HS-5 (cell line): Measurements from ENCODE around the gene PPP1CA.

Experiments
- DNase-seq: peaks from one replicate; pipeline ENCODE4 v3.0.0-alpha.2; 2012; ENCODE audit warnings: low read depth

Gene PPP1CA

DNA sequence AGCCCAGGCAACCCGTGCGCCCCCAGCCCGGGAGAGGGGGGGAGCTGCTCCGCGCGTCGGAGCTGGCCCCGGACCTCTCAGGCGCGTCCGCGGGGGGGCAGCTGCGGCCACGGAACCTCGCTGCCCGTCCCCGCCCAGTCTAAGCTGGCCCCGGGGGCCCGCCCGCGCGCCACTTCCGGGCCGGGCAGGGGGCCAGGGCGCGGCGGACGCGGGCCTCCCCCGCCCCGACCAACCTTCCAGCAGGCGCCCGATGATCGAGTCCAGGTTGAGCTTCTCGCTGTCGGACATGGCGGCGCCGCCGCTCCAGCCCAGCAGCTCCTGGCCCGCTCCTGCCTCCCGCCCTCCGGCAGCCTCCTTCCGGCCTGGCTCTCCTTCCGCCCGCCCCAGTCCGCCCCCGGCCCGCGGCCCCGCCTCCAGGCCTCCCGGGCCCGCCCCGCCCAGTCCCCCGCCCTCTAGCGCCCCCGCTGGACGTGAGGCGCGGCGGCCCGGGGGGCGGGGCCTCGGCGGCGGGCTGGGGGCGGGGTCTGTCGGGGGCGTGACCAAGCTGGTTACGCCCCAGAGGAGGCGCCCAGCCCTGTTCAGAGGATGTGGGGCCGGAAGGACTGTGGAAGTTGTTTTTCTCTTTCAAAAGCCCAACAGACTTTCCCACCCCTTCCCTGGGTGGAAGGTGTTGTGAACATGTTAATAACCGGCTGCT lies at the start of gene PPP1CA:
PPP1CA (minus strand) TSS at position 364 of the 697 bp plus-strand sequence; CDS start at position 288, 76 bp downstream.
- peak; percentile 47 for DNase-seq

DNA sequence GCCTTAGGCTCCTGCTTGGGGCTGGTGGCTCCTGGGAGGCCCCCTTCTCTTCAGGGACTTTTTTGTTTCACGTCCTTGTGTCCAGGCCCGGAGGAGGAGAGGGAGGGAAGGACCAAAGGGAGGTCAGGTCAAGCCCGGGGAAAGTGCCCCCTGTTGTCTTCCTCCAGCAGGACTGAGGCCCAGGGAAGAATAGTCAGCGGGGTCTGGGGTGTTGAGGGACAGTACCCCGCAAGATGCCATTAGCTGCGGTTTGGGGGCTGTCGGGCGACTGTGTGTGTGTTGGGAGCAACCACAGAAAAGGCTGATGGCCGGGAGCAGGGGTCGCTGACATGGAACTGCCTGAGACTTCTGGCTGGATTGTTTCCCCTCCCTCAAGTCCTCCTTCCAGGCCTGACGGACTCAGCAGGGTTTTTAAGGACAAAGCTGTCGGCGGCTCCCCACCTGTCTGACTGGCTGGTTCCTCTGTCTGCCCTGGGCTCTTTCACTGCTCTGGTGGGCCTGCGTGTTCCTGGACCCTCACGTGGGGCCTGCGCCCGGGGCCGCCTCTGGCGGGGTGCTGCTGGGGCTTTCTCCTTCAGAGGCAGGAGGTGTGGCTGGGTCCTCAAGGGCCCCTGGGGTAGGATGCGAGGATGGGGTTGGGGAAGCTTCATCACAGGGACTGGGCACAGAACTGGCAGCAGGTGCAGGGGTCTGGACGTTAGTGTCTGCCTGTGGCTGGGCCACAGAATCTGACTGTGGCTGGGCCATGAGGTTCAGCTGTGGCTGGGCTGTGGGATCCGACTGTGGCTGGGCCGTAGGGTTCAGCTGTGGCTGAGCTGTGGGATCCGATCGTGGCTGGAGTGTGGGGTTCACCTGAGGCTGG lies 49.4 kb upstream of the PPP1CA start:
- DNase-seq, result no peak

DNA sequence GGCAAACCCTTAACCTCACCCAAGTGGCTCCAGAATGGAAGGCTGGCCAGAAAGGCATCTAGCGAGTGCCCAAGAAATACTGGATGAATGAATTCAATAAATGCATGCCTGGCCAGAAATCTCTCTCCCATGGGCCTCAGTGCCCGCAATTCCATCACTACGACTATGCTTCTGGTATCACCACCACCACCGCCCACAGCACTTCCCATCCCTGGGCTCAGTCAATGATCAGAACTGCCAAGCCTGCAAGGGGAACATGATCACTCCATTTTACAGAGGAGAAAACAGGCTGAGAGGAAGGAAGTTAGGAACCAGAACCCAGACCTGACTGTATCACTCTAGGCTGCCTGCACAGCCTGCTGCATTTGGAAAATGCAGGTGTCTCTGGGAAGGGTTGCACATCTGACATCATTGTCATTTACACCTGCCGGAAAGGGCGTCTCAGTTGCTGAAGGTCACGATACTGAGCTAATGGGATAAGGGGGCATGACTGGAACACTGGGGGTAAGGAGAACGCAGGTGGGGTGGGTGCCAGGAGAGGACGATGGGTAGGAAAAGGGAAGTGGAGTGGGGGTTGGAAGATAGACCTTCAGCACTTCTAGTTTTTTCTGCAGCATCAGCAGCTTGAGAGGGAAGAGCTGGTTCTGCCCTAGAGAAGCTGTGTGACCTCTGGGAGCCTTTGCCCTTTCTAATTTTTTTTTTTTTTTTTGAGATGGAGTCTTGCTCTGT lies 47.6 kb upstream of the PPP1CA start:
- no peak for DNase-seq

DNA sequence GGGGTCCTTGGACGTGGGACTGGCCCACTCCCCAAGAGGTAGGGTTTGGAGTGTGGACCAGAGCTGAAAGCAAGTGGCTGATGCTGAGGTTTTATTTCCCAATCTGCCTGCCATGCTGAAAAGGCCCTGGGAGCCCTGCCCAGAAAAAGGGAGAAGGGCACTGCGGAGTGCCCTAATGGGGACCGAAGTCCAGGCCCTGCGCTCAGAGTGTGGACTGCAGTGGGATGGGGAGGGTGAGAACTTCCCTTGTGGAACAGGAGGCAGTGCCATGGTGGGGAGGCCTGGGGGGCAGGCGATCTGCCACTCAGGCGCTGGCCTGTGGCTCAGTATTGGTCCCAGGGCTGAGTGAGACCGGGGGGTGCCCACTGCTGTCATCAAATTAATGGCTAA lies 46.6 kb upstream of the PPP1CA start:
- no peak for DNase-seq

DNA sequence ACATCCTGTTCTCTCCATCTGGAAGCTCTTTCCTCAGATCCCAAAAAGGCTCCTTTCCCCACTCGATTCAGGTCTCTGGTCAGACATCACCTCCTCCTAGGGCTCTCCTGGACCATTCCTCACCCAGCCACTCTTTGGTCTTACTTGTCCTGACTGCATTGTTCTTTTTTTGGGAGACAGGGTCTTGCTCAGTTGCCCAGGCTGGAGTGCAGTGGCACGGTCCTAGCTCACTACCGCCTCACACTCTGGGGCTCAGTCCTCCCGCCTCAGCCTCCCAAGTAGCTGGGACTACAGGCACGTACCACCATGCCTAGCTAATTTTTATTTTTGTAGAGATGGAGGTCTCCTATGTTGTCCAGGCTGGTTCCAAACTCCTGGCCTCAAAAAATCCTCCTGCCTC lies 43.9 kb upstream of the PPP1CA start:
- no peak for DNase-seq

DNA sequence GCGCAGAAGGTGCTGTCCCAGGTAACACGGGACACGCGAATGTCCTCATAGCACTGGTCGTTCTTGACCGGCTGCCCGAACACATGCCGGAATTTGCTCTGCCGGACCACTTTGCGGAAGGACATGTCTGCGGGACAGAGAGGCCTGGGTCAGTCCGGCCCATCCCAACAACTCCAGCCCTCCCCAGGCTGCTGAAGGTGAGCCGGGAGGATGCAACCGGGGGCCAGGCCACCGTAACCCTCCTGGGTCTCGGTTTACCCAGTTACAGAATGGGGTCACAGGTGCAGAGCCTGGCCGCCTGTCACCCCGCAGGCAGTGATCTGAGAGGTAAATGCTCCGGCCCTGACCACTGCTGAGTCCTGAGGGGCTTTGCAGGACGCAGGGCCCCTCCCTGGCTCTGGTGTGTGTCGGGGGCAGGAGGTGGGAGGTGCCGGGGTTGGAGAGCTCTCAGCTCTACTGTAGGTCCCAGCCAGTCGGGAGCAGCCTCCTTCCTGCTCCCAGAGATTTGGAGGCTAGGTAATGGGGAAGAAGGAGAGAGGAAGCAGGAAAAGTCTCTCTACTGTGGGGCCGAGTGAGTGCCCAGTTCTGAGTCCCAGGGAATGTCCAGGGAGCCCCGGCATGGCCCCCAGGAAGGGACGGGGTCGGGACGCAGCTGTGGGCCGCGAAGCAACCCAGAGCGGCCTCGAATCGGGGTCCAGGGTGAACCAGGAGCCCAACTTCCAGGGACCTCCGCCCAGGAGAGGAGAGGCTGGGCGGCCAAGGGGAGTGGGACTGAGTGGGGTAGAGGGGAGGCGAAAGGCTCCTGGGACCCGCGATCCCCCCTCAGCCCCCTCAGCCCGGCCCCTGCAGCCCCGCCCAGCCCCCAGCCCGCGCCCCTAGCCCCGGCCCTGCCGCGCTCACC lies 41.1 kb upstream of the PPP1CA start:
- DNase-seq, result no peak

DNA sequence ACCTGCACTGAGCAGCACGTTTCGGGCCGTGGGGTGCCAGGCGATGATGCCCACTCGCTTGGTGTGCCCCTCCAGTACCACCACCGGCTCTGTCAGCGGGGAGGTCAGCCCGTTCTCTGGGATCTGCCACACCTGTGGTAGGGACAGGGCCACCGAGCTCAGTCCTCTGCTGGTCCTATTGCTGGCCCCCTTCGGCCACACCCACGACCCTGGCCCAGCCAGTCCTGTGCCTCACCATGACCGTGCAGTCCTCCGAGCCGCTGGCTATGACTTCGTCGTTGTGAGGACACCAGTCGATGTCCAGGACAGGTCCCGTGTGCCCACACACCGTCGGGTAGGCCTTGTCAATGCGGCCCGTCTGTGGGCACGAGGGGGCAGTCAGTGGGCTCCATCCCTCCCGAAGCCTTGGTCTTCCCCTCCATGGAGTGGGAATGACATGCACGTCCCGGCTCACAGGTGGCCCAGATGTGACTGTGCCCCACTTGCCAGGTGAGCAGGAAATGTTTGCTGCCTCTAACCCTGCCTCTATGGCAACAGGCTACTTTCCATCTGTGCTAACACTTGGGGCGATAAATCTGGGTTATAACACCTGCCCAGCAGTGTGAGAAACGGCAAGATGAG lies 40.2 kb upstream of the PPP1CA start:
- no peak for DNase-seq

DNA sequence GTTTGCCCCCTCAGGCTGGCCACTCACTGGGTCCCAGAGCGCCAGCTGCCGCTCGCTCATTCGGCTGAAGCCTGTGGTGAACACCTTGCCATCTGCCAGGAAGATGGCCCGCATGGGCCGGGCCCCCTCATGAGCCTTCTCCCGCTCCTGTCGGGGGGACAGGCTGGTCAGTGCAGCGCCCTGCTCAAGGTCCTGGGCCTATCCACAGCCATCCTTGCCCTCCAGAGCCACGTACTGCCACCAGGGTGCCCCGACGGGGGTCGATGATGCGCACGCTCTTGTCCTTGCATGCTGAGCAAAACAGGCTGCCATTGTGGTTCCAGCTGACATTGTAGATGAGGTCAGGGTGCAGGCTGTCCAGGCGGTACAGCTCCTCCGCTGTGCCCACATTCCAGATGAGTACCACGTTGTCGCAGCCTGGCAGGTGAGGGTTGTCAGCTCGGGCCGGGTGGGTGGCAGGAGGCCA lies 39.5 kb upstream of the PPP1CA start:
- DNase-seq, result no peak

DNA sequence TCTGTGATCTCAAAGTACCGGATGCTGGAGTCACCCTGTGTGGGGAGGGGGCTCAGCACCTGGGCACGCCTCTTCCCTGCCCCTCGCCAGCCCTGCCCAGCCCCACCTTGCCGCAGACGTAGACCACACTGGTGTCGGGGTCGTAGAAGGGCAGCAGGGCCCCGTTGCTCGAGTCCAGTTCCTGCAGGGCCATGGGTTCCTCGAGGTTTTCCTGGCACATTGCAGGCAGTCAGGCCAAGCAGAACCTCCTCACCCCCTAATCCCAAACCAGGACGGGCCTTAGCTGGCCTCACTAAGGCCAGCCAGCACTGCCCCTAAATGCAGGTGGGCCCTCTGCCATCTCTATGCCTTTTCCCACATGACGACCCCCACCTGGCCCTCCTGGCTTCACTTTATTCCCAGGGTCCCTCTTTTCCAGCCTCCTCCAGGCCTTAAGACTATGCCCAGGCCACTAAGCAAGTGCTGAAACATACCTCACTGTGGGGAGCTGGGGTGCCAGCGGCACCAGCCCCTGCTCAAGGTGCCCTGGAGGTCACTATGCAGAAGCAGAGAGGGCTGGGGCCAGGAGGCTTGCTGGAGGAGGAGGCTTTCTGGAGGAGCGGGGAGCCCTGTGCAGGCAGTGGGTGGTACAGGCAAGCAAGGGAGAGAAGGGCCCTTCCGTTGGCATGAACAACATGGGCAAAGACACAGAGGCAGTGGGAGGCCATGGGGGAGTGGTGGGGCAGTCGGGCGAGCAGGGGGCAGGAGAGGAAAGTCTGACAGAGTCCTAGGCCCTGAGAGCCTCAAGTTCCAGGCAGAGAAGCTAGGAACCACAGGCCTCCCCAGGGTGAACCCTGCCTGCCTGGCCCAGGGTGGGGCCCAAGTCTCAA lies 38.8 kb upstream of the PPP1CA start:
- no peak for DNase-seq

DNA sequence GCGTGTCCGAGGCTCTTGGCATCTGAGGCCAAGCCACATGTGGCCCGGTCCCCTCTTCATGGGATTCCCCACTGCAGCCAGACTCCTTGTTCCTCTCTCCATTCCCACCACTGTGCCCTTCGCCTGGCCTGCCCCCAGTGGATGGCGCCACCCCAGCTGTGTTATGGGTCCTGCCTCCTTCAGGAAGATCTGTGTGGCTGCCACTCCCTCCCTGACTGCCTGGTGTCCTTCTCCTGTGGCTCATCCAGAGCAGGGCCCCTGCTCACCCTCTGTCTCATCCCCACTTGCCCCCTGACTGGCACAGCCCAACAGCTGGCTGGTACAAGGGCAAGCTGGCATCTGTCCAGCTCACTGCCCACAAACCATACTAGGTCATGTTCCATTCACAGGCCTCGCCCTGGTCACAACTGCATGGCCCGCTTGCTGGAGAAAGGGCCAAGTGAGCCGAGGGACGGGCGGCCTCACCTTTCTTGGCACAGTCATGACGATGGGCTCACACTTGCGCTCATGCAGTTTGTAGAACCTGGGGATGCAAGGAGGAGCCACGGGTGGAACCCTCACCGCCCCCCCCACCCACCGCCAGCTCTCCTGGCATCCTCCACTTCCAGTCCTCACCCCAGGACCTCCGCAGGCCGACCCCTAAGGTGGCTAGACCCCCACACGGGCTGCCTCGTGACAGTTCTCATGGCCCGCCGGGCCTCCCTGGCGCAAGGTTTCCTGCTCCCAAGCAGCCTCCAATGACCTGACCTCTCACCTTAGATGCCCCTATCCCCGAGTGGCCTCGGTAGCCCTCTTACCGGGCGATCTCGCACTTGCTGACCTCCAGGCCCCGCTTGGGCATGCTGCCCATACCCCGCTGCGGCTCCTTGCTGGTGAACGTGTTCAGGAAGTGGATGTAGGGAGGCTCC lies 37.9 kb upstream of the PPP1CA start:
- no peak for DNase-seq

DNA sequence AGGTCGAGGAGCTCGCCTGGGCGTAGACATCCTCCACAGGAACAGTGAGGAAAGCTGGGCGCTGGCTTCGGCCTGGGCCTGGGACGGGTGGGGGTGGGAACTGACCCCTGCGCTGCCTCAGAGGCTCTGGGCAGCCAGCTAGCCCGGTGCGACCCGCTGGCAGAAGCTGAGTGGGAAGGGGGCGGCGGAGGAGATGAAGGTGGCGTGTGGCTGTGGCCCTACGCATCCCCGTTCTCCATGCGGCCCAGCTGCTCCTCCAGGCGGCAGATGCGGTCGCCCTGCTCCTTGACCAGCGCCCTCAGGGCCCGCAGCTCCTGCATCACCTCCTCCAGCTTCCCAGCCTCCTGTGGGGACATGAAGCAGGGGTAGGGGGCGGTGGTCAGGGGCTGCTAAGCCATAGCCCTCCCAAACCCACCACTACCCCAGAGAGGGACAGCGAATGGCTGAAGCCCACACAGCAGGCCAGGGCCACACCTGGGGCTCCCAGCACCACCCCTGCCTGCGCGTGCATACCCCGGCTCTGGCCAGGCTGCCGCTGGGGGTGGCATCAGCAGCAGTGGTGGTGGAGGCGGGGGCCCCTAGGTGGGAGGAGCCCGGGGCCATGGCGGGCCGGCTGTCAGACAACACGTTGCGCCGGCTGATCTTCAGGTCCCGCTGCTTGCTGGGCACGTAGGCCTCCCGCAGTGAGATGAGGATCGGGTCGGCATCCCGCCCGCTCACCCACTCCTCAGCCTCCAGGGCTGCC lies 36.7 kb upstream of the PPP1CA start:
- DNase-seq, result no peak

DNA sequence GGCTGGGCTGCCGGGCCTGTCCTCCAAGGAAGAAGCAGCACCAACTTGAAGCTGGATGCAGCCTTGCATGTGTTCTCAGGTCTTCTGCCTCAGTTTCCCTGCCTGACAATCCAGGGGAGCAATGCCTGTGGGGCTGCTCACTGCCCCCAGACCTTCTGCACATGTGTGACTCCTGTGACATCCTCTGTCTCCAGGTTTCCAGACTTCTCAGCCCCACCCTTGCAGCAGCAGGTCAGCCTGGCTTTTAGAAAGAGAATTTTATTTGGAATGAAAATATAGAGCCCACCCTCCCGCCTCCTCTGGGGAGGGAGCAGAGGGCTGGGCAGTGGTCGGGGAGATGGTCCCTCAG lies 36.1 kb upstream of the PPP1CA start:
- no peak for DNase-seq

DNA sequence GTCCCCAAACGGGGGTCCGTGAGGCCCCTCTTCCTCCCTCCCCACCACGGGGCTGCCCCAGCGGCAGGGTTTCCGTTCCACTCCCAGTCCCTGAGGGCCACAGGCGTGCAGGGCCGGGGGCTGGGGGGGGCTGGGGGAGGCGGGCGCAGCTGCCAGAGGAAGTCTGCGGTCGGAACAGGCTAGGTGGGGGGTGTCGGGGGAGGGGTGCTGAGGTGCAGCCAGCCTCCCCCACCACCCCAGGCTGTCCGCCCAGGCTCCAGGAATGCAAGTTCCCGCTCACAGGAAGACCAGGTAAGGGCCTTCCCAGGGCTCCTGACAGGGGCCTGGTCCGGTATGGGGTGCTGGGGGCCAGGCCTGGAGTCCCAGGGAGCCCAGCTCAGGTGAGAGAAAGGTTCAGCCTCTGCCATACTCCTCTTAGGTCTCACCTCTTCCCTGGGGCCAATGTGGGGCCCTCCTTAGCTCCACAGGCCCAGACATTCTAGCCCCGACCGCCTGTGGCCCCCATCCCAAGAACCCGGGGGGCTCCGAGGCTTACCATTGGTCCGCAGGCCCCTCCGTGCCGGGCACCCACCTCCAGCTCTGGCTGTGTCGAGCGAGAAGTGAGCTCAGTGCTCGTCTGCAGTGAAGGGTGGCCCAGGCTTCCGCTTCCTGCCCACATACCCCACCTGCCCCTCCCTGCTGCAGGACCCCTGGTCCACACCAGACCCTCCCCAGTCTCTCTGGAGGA lies 35.6 kb upstream of the PPP1CA start, which contains the start of gene PTPRCAP:
PTPRCAP (minus strand) TSS at position 601 of the 727 bp plus-strand sequence; CDS start at position 538, 63 bp downstream.
- no peak for DNase-seq

DNA sequence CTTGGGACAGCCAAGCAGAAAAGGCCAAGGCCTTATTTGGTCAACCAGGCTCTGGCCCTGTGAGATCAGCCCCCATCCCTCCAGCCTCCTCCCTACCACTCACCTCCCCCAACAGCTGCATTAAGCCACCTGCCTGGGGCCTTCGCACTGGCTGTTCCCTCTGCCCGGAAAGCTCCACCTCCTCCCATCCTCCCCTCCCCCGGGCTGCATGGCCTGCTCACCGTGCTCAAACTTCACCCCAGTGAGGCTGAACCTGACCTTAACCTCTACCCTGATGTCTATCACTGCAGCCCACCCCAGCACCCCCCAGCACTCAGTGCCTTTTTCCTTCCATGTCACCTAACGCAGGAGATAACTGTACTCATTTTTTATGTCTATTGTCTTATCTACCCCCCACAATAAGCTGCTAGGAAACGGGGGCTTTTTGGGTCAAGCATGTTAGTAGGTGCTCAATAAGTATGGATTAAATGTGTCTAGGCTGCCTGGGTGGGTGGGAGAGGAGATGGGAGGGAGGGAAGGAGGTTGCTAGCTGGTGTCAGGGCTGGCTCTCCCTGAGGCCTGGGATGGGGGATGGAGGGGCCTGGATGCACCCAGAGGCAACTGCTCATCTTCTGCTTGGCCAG lies 34.9 kb upstream of the PPP1CA start:
- no peak for DNase-seq

DNA sequence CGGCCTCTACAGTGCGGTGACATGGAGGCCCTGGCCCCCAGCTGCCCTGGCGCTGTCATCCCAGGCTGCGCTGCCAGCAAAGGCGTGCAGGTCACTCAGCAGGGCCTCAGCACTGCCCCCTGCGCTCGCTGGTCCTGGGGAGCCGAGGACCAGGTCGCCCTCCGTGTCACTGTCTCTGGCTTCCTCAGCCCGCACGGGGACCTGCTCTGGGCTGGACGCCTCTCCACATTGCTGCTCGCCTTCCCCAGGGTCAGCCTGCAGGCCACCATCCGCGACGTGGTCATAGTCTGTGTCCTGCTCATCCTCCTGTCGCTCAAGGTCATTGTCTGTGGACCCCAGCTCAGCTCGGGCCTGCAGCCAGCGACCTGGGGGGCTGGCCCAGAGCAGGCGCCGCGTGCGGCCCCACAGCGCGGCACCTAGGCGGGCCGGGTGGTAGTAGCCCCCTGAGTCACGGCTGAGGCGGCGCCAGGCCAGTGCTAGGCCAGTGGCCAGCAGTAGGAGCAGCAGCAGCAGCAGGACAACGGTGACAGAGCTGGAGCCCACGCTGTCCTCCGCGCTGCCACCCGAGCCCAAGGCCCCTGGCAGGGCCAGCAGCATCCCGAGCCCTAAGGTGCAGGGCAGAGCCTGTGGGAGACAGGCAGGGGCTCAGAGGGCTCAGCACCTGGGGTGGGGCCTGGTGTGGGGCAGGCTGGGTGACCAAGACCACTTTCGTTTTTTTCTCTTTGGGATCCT lies 34.2 kb upstream of the PPP1CA start:
- no peak for DNase-seq

DNA sequence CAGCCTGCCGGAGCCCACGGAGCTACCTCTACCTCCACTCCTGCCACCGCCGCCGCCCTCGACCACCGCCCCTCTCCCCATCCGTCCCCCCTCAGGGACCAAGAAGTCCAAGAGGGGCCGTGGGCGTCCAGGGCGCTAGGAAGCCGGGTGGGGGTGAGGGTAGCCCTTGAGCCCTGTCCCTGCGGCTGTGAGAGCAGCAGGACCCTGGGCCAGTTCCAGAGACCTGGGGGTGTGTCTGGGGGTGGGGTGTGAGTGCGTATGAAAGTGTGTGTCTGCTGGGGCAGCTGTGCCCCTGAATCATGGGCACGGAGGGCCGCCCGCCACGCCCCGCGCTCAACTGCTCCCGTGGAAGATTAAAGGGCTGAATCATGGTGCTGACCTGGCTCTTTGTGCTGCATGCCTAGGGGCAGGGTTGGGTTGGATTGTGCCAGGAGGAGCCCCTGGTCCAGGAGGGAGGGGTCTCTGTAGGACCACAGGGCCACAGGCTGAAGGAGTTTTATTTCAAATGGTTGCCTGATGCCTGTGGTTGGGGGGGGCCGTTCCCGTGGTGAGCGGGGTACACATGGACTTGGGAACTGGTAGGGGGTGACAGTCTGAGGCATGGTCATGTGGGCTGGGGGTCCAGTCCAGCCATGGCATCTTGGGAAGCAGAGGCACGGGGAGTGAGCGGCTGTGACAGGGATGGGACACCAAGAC lies 33.5 kb upstream of the PPP1CA start:
- DNase-seq, result no peak
